22Rv1 (cell line): ENCODE data around the gene MED20.

ENCODE experiments used
- H3K27ac ChIP-seq: fragments of 450-650 bp; 2 replicates; pipeline ENCODE4 v1.5.1; 2017
- ZFX ChIP-seq: fragments of 450-650 bp; IDR thresholded peaks from 2 replicates; pipeline ENCODE4 v1.6.1; 2017; ENCODE audit warnings: antibody characterized with exemption, borderline replicate concordance
- TF ChIP-seq, protein P1 (sequence below): fragments of 450-650 bp; IDR thresholded peaks from 2 replicates; pipeline ENCODE4 v1.5.1; 2017; ENCODE audit warnings: mild to moderate bottlenecking

Gene MED20

GRCh38 chr6:41921712-41921998 lies 716 bp upstream of the MED20 start:
- no peak for TF ChIP-seq ZFX
- TF ChIP-seq, protein P1, sequence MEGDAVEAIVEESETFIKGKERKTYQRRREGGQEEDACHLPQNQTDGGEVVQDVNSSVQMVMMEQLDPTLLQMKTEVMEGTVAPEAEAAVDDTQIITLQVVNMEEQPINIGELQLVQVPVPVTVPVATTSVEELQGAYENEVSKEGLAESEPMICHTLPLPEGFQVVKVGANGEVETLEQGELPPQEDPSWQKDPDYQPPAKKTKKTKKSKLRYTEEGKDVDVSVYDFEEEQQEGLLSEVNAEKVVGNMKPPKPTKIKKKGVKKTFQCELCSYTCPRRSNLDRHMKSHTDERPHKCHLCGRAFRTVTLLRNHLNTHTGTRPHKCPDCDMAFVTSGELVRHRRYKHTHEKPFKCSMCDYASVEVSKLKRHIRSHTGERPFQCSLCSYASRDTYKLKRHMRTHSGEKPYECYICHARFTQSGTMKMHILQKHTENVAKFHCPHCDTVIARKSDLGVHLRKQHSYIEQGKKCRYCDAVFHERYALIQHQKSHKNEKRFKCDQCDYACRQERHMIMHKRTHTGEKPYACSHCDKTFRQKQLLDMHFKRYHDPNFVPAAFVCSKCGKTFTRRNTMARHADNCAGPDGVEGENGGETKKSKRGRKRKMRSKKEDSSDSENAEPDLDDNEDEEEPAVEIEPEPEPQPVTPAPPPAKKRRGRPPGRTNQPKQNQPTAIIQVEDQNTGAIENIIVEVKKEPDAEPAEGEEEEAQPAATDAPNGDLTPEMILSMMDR, result no peak
- peak overlapping the region; percentile 86 for H3K27ac ChIP-seq

DNA sequence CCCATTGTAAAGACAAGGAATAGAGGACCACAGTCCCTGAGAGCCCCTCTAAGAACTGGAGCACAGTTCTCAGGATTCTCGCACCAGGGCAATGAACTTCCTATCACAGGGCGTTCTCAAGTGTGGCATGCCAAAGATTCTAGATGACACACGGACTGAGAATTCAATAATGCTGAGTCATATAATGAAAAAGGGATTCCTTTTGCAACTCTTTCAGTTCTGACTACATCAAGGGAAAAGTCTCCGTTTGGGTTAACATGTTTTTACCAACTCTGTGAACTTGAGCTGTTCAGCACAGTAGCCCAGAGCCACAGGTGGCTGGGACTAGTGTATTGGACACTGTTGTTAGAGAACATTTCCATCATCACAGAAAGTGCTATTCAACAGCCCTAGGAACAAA lies 3.4 kb downstream of the MED20 start:
- TF ChIP-seq ZFX, result no peak
- TF ChIP-seq, protein P1, result no peak

DNA sequence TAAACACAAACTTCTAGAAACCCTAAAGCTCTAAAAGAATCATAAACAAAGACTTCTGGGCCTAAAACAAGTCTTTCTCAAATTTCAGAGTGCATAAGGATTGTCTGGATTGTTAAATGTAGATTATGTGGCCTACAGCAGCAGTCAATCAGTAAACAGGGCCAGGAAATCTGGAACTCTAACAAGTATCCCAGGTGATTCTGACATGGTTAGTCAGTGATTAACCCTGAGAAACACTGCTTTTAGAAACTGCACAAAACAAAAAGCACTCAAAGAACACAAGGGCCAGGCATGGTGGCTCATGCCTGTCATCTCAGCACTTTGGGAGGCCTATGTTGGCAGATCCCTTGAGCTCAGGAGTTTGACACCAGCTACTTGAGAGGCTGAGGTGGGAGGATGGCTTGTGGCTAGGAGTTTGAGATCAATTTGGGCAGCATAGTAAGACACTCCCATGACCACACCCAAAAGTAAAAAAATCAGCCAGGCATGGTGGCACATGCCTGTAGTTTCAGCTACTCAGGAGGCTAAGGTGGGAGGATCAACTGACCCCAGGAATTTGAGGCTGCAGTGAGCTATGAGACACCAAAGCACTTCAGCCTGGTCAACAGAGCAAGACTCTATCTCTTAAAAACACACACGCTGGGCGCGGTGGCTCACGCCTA lies 5.9 kb downstream of the MED20 start:
- no peak overlapping the region for H3K27ac ChIP-seq
- TF ChIP-seq ZFX, result no peak
- TF ChIP-seq, protein P1, result no peak

More for the DNA sequence above, 3.4 kb downstream of the MED20 start:
- no peak overlapping the region for H3K27ac ChIP-seq

GRCh38 chr6:41914343-41914742 lies 6.6 kb downstream of the MED20 start:
- TF ChIP-seq, protein P1, result no peak
- TF ChIP-seq ZFX, result no peak
- no peak overlapping the region for H3K27ac ChIP-seq

DNA sequence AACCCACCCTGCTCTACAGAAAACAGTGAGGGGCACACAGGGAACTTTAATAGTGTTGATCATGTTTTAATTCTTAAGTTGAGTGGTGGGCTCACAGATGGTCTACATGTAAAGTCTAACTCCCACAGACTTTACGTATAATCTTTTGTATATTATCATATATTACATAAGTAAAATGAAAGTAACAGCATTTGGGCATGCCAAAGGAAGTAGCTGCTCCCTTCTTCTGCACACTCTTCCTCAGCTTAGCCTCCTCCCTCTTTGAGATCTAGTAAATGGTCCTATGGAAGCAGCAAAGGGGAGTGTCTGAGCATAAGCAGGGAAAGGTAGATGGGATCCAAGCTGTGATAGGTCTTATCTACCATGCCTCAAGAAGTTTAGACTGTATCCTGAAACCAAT lies 11.2 kb downstream of the MED20 start:
- no peak overlapping the region for H3K27ac ChIP-seq
- no peak for TF ChIP-seq ZFX
- TF ChIP-seq, protein P1, result no peak

DNA sequence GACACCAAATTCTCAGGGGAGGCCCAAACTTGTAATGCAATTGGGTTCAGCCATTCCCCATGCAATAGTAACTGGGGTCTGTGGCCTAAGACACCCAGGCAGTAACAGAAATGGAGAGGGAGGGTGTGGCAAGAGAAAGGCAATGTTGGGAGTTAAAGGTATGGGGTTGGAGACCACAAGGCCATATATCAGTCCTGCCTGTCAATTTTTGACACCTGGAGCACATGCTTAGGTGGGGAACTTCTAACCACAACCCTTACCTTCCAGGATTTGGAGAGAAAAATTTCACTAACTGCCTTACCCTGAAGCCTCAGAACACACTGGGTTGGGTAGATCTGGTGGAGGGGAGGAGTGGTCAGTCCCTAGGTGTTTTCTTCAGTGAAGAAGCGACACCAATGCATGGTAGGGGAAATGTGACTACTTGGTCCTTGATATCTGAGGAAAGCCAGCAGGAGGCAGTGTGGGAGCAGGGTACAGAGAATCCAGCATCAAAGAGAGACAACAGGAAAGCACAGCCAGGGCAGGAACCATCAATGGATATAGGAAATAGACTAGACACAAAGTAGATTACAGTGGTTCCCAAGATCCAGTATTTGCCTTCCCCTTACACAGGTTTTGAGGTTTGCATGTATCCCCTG lies 18.9 kb downstream of the MED20 start:
- no peak overlapping the region for H3K27ac ChIP-seq
- TF ChIP-seq, protein P1, result peak; percentile 52
- TF ChIP-seq ZFX, result no peak

- TF ChIP-seq ZFX, result no peak
- no peak overlapping the region for H3K27ac ChIP-seq
Measured at GRCh38 chr6:41900861-41901260, 20.1 kb downstream of the MED20 start.
